HG03066 (cell line): Measurements from ENCODE around the gene TRAPPC12.
A peak's percentile ranks its signal among the peaks of the same experiment; 100 is the strongest.
"Not testable (repeated sequence)": the region's sequence is repeated elsewhere in the genome, so short reads cannot be mapped to it uniquely, and the experiment has no call there.

Experiments
- ATAC-seq: cut with Tn5 transposase; IDR thresholded peaks from one replicate; pipeline ENCODE4 v1.9.1; 2021; ENCODE audit warnings: low read depth; ENCODE audit not compliant: unreplicated experiment

The TRAPPC12 gene

GRCh38 chr2:3451926-3452671, 72.6 kb downstream of the TRAPPC12 start:
- ATAC-seq = no peak

GRCh38 chr2:3453190-3453999, 73.9 kb downstream of the TRAPPC12 start:
- no peak for ATAC-seq

- not testable (repeated sequence) for ATAC-seq
These were observed 74.5 kb downstream of the TRAPPC12 start for GRCh38 chr2:3454005-3454404.

GRCh38 chr2:3454802-3455201, 75.3 kb downstream of the TRAPPC12 start:
- no peak for ATAC-seq

- ATAC-seq = no peak
These were observed 76.6 kb downstream of the TRAPPC12 start for GRCh38 chr2:3456125-3456524.

GRCh38 chr2:3457524-3458395, 78.3 kb downstream of the TRAPPC12 start:
- no peak for ATAC-seq

GRCh38 chr2:3458396-3459184, 79.1 kb downstream of the TRAPPC12 start:
- ATAC-seq = no peak

- no peak for ATAC-seq
These were observed 79.9 kb downstream of the TRAPPC12 start for GRCh38 chr2:3459185-3460015.

GRCh38 chr2:3460156-3460555, 80.7 kb downstream of the TRAPPC12 start:
- no peak for ATAC-seq

GRCh38 chr2:3460831-3461800, 81.6 kb downstream of the TRAPPC12 start:
- ATAC-seq = no peak

GRCh38 chr2:3461801-3462492, 82.5 kb downstream of the TRAPPC12 start:
- peak; percentile 66 for ATAC-seq

GRCh38 chr2:3462493-3463104, 83.1 kb downstream of the TRAPPC12 start:
- ATAC-seq = no peak

GRCh38 chr2:3463186-3463835, 83.8 kb downstream of the TRAPPC12 start:
- ATAC-seq = no peak

- ATAC-seq = no peak
These were observed 84.5 kb downstream of the TRAPPC12 start for GRCh38 chr2:3463944-3464343.

GRCh38 chr2:3464401-3465005, 85.0 kb downstream of the TRAPPC12 start:
- no peak for ATAC-seq

GRCh38 chr2:3465328-3465727, 85.8 kb downstream of the TRAPPC12 start:
- no peak for ATAC-seq
